ENCODE results near the gene SPSB4. TPM values are rescaled to one million over a fixed set of nuclear protein-coding genes. Genes with fewer than 3 reads are reported as not detected.

SPSB4 gene
- total and polyA plus RNA-seq, 4 donors, result 0.19 to 1.9 (median 0.87) TPM

DNA sequence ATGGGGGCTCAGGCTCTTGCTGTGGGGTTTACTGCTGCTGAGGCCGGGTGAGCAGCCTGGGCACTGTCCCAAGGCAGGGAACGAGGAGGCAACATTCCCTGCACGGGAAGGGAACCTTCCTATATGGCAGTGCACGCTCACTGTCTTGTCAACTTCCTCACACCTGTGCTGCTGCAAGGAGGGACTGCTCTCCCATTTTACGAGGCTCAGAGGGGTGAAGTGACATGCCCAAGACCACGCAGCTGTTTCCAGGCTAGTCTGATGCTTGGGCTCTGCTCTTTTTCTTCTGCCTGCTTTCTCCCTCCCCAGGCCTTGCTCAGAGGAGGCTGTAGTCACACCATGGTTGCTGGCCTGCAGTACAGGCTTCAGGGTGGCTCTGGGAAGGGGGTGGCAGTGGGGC, 41.5 kb downstream of the SPSB4 start:
- no peak overlapping the region for H3K4me3 ChIP-seq (ENCODE audit: low read depth in 1 of 3, low read length in 3 of 3)
- H3K4me1 ChIP-seq (ENCODE audit: control insufficient read depth in 4 of 4, insufficient read depth in 4 of 4, low read length in 3 of 4), result no peaks in the 10 kb centered on the region
- H3K27me3 ChIP-seq (ENCODE audit: control insufficient read depth in 4 of 4, insufficient read depth in 4 of 4, low read length in 3 of 4), result peaks cover 0 to 3% (median 0%) of the 10 kb centered on the region in 4 donors
- DNase-seq (ENCODE audit: low spot score), result no peak
- no peak overlapping the region for H3K9ac ChIP-seq (ENCODE audit: low read depth in 1 of 2, low read length in 2 of 2)
- no peak overlapping the region for H3K27ac ChIP-seq (ENCODE audit: low read depth in 1 of 2, low read length in 2 of 2)
- 83% methylated on average over 6 of the region's 6 CpGs for WGBS
- TF ChIP-seq FOXA1 (IDR thresholded peaks at IDR 0.05) (no peak), YY1 (IDR thresholded peaks at IDR 0.05) (no peak), ZBTB33 (IDR thresholded peaks at IDR 0.05) (no peak), SP1 (IDR thresholded peaks at IDR 0.05) (no peak), HNF4G (IDR thresholded peaks at IDR 0.05) (no peak), RXRA (IDR thresholded peaks at IDR 0.05) (no peak), FOXA2 (IDR thresholded peaks at IDR 0.05) (no peak)
- TF ChIP-seq, protein P1, sequence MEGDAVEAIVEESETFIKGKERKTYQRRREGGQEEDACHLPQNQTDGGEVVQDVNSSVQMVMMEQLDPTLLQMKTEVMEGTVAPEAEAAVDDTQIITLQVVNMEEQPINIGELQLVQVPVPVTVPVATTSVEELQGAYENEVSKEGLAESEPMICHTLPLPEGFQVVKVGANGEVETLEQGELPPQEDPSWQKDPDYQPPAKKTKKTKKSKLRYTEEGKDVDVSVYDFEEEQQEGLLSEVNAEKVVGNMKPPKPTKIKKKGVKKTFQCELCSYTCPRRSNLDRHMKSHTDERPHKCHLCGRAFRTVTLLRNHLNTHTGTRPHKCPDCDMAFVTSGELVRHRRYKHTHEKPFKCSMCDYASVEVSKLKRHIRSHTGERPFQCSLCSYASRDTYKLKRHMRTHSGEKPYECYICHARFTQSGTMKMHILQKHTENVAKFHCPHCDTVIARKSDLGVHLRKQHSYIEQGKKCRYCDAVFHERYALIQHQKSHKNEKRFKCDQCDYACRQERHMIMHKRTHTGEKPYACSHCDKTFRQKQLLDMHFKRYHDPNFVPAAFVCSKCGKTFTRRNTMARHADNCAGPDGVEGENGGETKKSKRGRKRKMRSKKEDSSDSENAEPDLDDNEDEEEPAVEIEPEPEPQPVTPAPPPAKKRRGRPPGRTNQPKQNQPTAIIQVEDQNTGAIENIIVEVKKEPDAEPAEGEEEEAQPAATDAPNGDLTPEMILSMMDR (IDR thresholded peaks at IDR 0.05; ENCODE audit: low read depth, low read length, missing input control), result no peak
- no peaks in the 10 kb centered on the region for H3K36me3 ChIP-seq (ENCODE audit: control insufficient read depth in 4 of 4, insufficient read depth in 3 of 4, low read depth in 1 of 4, low read length in 3 of 4)
- H3K9me3 ChIP-seq (ENCODE audit: control insufficient read depth in 4 of 4, low read length in 3 of 4), result no peaks in the 10 kb centered on the region

GRCh38 chr3:141093397-141093796, 42.2 kb downstream of the SPSB4 start:
- TF ChIP-seq SP1 (IDR thresholded peaks at IDR 0.05), result no peak
- no peak for TF ChIP-seq GABPA (IDR thresholded peaks at IDR 0.05 in 1 of 2, conservative IDR thresholded peaks at IDR 0.05 in 1 of 2)
- TF ChIP-seq YY1 (IDR thresholded peaks at IDR 0.05), result no peak
- no peak for TF ChIP-seq FOXA2 (IDR thresholded peaks at IDR 0.05)
- no peak for TF ChIP-seq RAD21 (IDR thresholded peaks at IDR 0.05)
- no peak for TF ChIP-seq TAF1 (conservative IDR thresholded peaks at IDR 0.05)
- TF ChIP-seq, protein P1 (IDR thresholded peaks at IDR 0.05; ENCODE audit: low read depth, low read length, missing input control), result no peak
- TF ChIP-seq NR2F2 (IDR thresholded peaks at IDR 0.05), result no peak
- no peak for TF ChIP-seq FOXA1 (IDR thresholded peaks at IDR 0.05)
- TF ChIP-seq HNF4A (conservative IDR thresholded peaks at IDR 0.05), result no peak
- TF ChIP-seq, protein P2, sequence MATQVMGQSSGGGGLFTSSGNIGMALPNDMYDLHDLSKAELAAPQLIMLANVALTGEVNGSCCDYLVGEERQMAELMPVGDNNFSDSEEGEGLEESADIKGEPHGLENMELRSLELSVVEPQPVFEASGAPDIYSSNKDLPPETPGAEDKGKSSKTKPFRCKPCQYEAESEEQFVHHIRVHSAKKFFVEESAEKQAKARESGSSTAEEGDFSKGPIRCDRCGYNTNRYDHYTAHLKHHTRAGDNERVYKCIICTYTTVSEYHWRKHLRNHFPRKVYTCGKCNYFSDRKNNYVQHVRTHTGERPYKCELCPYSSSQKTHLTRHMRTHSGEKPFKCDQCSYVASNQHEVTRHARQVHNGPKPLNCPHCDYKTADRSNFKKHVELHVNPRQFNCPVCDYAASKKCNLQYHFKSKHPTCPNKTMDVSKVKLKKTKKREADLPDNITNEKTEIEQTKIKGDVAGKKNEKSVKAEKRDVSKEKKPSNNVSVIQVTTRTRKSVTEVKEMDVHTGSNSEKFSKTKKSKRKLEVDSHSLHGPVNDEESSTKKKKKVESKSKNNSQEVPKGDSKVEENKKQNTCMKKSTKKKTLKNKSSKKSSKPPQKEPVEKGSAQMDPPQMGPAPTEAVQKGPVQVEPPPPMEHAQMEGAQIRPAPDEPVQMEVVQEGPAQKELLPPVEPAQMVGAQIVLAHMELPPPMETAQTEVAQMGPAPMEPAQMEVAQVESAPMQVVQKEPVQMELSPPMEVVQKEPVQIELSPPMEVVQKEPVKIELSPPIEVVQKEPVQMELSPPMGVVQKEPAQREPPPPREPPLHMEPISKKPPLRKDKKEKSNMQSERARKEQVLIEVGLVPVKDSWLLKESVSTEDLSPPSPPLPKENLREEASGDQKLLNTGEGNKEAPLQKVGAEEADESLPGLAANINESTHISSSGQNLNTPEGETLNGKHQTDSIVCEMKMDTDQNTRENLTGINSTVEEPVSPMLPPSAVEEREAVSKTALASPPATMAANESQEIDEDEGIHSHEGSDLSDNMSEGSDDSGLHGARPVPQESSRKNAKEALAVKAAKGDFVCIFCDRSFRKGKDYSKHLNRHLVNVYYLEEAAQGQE (IDR thresholded peaks at IDR 0.05), result no peak
- TF ChIP-seq EGR1 (IDR thresholded peaks at IDR 0.05; ENCODE audit: low read depth in 2 of 2), result no peak
- no peak for DNase-seq (ENCODE audit: low spot score)
- no peaks in the 10 kb centered on the region for H3K4me1 ChIP-seq (ENCODE audit: control insufficient read depth in 4 of 4, insufficient read depth in 4 of 4, low read length in 3 of 4)
- H3K27ac ChIP-seq (ENCODE audit: low read depth in 1 of 2, low read length in 2 of 2), result no peak overlapping the region
- H3K27me3 ChIP-seq (ENCODE audit: control insufficient read depth in 4 of 4, insufficient read depth in 4 of 4, low read length in 3 of 4), result peaks cover 0 to 3% (median 0%) of the 10 kb centered on the region in 4 donors
- no peak overlapping the region for H3K9ac ChIP-seq (ENCODE audit: low read depth in 1 of 2, low read length in 2 of 2)
- WGBS, result 83% methylated on average over 5 of the region's 5 CpGs
- no peaks in the 10 kb centered on the region for H3K36me3 ChIP-seq (ENCODE audit: control insufficient read depth in 4 of 4, insufficient read depth in 3 of 4, low read depth in 1 of 4, low read length in 3 of 4)
- H3K9me3 ChIP-seq (ENCODE audit: control insufficient read depth in 4 of 4, low read length in 3 of 4), result no peaks in the 10 kb centered on the region
- no peak overlapping the region for H3K4me3 ChIP-seq (ENCODE audit: low read depth in 1 of 3, low read length in 3 of 3)

Data from liver (tissue), 9 donors.